HG03378 (cell line): ENCODE measurements around the gene TXN.
"Not testable (repeated sequence)": the region's sequence is repeated elsewhere in the genome, so short reads cannot be mapped to it uniquely, and the experiment has no call there.

ENCODE experiments used
- ATAC-seq: cut with Tn5 transposase; IDR thresholded peaks from one replicate; pipeline ENCODE4 v1.9.1; 2021; ENCODE audit warnings: mild to moderate bottlenecking, moderate library complexity; ENCODE audit not compliant: unreplicated experiment

TXN gene

DNA sequence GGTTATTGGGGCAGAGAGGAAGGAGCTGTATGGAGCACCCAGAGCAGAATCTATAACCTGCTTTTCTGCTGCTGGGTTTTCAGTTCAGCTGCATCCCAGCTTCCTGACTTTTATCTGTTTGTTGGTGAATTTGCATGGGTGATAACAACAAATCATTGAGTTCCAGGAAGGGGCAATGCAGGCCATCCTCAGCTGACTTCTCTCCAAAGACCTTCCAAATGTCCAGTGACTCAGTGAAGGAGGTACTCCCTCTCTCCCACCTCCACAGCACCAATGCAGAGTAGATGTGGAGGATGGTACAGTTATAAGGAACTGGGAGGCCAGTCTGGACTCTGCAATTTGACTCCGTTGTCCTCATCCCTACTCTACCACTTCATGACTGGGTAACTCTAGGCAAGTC is 1.6 kb upstream of the TXN start:
- no peak for ATAC-seq

DNA sequence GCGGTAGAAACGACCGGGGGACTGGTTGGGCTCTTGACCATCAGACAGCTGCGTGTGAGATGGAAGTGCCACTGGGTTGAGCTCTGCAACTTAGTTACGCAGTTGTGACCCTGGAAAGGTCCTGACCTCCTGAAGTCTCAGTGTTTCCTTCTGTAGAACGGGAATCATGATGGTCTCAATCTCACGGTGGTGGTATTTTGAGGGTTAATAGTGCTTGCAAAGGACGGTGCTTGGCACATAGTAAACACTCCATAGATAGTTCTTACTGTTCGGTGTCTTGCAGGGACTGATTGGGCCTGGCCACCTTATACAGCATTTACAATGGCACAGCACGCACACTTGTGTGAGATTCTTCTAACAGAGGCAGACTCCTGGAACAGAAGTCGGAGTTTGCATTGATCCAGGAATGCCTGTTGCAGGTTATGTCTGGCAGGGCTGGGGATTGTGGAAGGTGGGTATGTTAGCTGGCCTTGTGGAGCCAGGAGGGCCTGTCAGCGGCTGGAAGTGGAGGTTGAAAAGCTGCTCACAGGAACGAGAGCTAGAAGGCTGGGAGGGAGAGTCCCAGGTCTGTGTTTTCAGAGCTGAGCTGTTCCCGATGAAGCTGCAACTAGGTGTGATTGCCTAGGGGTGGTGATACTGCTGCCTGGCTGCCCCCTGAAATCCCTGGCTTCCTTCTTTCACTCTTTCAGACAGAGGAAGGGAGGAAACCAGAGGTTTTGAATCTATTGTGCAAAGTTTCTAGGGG is 962 bp upstream of the TXN start:
- ATAC-seq: peak; percentile 5

GRCh38 chr9:110255463-110256379 is 586 bp downstream of the TXN start:
- ATAC-seq: no peak

- no peak for ATAC-seq
Observed at GRCh38 chr9:110255034-110255462, 1.3 kb downstream of the TXN start.

DNA sequence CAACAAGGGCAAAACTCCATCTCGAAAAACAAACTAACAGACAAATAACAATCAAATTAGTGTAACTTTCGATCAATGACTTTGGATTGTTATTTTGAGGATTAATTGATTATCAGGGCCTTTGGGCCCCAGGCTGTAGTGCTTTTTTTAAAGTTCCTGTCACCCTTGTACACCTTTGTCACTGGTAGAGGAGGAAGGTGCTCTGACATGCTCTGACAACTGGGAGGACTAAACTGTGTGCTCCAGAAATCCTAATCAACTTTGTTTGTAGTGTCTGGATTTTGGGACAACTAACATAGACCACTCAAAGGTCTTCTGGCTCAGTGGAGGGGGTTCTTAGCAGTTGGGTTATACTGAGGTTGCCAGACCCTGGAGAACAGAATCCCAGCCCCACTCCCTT is 1.8 kb downstream of the TXN start:
- ATAC-seq: no peak

- ATAC-seq: no peak
Observed at GRCh38 chr9:110252509-110253139, 3.7 kb downstream of the TXN start.

DNA sequence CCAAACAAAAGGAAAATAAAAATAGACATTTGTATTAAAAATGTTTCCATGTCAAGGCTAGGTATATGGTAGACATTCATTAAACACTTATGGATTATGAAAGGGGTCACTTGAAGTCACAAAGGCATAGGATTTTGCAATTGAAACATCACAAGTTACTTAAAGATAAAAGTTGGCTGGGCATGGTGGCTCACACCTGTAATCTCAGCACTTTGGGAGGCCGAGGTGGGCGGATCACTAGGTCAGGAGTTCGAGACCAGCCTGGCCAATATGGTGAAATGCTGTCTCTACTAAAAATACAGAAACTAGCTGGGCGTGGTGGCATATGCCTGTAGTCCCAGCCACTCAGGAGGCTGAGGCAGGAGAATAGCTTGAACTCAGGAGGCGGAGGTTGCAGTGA is 4.5 kb downstream of the TXN start:
- not testable (repeated sequence) for ATAC-seq

DNA sequence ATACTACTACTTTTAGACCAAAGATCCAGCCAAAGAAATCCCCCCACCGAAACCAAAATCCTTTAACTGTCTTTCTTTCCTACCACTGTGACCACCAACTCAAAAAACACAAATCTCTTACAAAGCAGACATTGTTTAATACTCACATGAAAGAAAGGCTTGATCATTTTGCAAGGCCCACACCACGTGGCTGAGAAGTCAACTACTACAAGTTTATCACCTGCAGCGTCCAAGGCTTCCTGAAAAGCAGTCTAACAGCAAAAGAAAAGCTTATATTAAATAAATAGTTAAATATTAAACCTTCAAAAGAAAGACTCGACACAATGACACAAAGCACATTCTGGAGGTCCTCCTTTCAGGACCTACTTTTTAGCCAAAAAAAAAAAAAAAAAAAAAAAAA is 5.1 kb downstream of the TXN start:
- no peak for ATAC-seq

DNA sequence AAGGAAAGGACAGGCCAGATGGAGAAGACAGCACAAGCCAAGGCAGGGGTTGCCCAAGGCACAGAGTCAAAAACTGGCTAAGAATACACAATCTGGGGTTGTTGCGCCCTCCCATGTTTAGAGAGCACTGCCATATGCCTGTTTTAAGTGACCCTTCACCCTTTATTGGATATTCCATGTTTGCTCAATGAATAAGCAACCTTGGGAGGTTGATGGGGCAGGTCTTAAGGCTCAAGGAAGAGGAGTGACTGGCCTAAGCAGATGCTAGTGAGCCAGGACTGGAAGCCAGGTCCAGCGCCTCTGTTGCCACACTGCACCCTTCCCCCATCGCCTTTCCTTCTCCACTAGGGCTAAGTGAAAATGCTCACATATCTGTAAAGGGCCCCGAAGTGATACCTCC is 6.7 kb downstream of the TXN start:
- no peak for ATAC-seq

DNA sequence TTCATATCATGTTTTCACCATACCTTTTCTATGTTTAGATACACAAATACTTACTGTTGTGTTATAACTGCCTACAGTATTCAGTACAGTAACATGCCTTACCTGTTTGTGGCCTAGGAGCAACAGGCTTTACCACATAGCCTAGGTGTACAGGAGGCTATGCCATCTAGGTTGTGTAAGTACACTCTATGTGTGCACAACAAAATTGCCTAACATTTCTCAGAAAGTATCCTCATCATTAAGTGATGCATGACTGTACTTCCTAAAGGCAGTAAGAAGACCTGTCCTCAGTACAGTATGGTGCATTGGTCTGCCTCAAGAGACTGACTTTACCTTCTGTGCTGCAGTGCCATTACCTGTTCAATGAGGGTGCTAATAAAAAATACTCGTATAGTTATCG is 7.9 kb downstream of the TXN start:
- ATAC-seq: no peak

DNA sequence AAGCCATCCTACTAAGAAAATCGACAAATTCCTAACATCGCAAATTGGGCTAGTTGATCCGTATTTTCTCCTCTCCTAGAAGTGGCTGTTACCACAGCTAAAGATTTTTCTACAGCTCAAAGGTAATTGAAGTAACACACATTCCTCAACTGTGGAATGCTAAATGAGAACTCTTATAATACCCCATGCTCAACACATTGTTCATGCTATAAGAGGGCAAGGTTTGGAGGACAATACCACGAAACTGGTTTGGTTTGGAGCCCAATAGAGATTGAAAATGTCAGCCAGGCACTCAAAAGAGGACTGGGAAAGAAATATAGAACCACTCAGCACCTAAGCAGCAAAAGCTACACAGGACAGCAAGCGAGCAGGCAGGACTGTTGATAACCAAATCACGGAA is 10.1 kb downstream of the TXN start:
- no peak for ATAC-seq

- no peak for ATAC-seq
Observed at GRCh38 chr9:110244616-110245015, 11.7 kb downstream of the TXN start.

- no peak for ATAC-seq
Observed at GRCh38 chr9:110241858-110242321, 14.4 kb downstream of the TXN start.

GRCh38 chr9:110241260-110241857 is 14.9 kb downstream of the TXN start:
- no peak for ATAC-seq

GRCh38 chr9:110240198-110240597 is 16.1 kb downstream of the TXN start:
- no peak for ATAC-seq

- no peak for ATAC-seq
Observed at GRCh38 chr9:110228321-110228720, 28.0 kb downstream of the TXN start.

GRCh38 chr9:110224583-110224982 is 31.7 kb downstream of the TXN start:
- no peak for ATAC-seq

DNA sequence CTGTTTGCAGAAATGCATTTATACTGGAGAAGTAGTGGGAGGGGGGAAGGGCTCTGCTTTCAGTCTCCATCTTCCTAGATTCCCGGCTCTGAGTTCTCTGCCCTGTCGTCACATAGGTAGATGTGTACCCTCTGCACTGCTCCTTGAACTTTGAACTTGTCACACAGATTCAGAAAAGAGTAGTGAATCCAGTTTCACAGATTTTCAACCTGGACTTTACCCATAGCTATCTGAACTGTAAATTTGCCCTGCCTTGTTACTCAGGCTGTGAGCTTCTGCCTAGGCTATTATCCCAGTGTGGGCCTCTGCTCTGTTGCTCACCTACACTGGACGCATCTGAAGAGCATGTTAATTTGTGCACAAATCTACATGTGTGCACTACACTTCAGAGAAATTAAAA is 35.5 kb downstream of the TXN start:
- ATAC-seq: no peak

DNA sequence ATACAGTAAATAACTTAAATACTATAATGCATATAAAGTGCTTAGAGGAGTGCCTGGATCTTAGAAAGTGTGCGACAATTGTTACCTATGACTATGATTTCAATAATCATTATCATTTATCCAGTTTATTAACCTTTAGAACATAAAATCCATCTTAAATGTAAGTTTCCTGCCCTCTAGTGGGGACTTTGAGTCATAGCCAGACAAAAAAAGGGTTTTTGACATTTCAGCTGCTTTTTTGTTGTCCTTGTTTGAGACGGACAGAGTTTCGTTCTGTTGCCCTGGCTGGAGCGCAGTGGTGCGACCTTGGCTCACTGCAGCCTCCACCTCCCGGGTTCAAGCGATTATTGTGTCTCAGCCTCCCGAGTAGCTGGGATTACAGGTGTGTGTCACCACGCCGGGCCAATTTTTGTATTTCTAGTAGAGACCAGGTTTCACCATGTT is 38.6 kb downstream of the TXN start:
- no peak for ATAC-seq

DNA sequence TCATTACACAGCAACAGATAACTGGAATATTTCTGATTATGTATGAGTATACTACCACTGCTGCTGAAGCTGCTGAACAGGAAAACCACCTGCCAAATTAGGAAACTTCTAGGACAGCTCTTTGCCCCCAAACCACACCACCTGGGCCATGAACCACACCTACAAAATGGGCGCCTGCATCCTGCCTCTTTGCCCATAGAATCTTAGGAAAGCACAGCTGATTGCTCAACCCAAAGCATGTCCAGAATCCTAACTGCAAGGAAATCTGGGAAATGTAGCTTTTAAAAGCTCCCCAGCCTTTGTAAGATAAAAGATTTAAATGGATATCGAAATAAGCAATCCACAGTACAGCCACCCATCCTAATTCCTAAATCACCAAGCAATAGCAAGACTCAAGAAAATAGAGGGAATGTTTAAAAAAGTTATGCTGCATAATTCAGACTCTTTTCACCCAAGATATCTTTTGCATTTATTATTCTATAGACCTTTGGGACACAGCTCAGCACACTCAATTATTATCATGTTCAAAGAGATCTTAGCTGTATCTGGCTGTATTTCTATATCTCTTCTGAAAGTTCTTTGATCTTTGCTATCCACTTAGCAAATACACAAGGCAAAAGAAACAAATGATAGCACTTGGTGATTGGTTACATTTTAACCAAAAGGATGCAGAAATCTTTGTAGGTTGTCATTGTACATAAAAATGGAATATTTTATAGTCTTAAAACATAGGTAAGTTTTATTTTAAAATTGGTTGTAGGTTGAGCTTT is 41.5 kb downstream of the TXN start:
- no peak for ATAC-seq
